NCI-H748 (cell line): Measurements from ENCODE around the gene SUMF1.
"Not testable (repeated sequence)": the region's sequence is repeated elsewhere in the genome, so short reads cannot be mapped to it uniquely, and the experiment has no call there.

Experiments used
- DNase-seq: peaks from one replicate; lab custom pipeline; 2025; ENCODE audit not compliant: unreplicated experiment; lab: John Stamatoyannopoulos, UW

Gene SUMF1

GRCh38 chr3:4340411-4341335 is 126.4 kb downstream of the SUMF1 start:
- no peak for DNase-seq

GRCh38 chr3:4340077-4340410 is 127.0 kb downstream of the SUMF1 start:
- no peak for DNase-seq

DNA sequence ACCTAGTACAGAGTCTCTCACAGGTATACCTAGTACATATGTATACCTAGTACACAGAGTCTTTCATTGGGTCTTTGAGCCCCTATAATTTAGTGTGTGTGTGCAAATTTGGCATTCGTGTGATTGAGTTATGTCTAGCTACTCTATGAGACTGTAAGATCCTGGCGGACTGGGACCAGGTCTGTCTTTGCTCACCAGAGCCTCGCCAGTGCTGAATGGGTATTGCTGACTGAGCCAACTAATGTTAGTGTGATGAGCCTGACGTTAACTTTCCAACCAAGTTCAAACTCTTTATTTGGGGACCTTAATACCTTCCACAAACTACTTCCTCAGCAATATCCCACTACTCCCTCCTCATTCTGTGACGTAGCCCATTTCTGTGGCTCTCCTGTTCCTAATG is 128.3 kb downstream of the SUMF1 start:
- DNase-seq: no peak

DNA sequence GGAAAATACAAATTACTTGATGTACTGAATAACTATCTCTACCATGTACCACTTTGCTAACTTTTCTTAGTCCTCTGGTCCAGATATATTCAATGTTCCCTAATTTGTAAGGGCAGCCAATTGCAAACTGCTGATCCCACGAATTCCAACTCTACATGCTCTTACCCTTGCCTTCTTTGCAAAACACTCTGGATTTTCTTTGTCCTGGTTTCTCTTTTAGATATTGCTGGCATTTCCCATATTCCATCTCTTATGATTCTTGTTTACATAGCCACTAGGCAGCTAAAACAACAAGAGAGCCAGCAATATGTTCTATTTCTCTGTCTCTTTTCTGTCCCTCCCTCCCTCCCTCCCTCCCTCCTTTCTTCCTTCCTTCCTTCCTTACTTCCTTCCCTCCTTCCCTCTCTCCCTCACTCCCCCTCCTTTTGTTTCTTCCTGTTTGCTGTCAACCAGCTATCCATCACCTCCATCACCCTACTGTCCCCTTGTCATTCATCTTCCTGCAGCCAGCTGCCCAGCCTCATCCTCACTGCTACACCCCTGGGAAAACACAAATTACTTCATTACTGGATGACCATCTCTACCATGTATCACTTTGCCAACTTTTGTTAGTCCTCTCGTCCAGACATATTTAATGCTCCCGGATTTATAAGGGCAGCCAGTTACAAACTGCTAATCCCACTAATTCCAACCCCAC is 130.1 kb downstream of the SUMF1 start:
- DNase-seq: no peak

- DNase-seq: no peak
These were observed 131.1 kb downstream of the SUMF1 start for GRCh38 chr3:4335840-4336562.

- no peak for DNase-seq
These were observed 132.5 kb downstream of the SUMF1 start for GRCh38 chr3:4334548-4334947.

- DNase-seq: no peak
These were observed 134.1 kb downstream of the SUMF1 start for GRCh38 chr3:4332991-4333390.

GRCh38 chr3:4332574-4332973 is 134.5 kb downstream of the SUMF1 start:
- no peak for DNase-seq

GRCh38 chr3:4332111-4332510 is 135.0 kb downstream of the SUMF1 start:
- no peak for DNase-seq

DNA sequence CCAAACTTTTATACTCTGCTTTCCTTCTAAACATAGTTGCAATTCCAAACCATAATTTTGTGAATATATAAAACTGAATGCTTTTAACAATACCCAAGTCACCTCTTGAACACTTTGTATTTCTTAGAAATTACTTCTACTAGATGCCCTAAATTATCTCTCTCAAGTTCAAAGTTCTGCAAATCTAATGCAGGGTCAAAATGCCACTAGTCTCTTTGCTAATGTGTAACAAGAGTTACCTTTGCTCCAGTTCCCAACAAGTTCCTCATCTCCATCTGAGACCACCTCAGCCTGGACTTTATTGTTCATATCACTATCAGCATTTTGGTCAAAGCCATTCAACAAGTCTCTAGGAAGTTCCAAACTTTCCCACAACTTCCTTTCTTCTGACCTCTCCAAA is 137.3 kb downstream of the SUMF1 start:
- DNase-seq: not testable (repeated sequence)

DNA sequence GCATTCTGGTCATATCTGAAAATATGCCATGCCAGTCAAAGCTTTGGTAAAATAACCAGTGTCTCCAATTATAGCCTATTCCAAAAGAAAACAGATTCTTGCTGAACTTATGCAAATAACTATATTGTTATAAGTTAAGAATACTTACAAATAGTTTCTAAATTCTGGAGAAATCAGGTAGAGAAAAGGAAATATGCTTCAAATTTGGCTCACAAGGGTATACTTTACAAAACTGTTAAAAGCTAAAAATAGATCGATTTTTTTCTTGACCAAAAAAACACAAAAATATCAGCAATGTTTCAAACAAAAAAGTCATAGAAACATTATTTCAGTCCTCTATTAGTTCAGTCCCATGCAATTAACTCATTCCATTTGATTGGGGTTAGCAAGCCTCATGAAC is 140.2 kb downstream of the SUMF1 start:
- no peak for DNase-seq

DNA sequence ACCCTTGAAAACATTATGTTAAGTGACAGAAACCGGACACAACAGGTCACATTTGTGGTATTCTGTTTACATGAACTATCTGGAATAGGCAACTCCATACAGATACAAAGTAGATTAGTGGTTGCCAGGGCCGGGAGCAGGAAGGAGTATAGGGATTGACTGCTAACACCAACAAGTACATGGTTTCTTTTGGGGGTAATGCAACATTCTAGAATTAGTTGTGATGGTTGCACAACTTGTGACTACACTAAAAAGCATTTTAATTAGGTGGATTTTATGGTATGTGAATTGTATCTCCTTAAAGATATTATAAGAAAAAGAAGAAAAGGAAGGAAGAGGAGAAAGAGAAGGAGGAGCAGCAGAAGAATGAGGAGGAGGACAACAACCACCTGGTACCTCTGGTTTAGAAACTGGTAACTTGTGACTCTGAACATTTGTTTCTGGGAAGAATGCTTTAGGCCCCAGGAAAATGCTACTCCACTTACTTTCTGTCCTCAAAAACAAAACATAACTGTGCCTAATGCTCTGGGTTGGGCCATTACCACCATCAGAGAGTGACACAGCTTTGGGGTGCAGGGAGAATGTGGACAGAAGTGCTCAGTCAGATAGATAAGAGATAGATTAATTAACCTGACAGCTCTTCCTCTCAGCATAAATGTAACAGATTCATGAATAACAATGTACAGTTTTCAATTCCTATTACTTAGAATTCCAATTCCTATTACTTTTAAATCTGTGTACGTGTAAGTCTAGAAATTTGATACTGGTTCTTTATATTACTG is 143.6 kb downstream of the SUMF1 start:
- DNase-seq: no peak

DNA sequence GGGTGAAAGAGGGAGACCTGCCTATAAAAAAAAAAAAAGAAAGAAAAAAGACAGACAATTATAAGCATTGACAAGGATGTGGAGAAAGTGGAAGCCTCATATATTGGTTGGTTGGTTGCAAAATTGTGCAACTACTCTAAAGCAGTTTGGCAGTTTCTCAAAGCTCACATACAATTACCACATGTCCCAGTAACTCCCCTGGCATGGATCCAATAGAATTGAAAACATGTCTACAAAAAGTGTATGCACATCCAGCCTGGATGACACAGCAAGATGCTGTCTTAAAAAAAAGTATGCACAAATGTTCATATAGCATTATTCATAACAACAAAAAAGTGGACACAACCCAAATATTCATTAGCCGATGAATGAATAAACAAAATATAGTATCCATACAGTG is 144.4 kb downstream of the SUMF1 start:
- no peak for DNase-seq

GRCh38 chr3:4321732-4322131 is 145.3 kb downstream of the SUMF1 start:
- DNase-seq: no peak

GRCh38 chr3:4320096-4320911 is 146.8 kb downstream of the SUMF1 start:
- DNase-seq: no peak

DNA sequence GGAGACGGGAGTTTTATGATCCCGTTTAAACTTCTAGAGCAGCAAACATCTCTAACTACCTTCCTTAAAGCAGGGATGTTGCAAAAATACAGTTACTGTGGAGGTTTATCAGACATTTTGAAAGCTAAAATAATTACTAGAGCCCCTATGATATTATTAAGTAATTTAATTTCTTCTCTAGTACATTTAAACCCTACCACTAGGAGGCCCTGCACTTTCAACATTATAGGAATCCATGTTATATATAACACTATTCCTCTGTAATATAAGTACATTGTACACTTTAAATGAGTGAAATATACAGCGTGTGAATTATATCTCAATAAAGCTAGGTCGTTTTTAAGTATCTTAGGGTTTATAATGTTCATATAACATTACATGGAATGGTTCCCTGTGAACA is 152.4 kb downstream of the SUMF1 start:
- no peak for DNase-seq

- no peak for DNase-seq
These were observed 153.3 kb downstream of the SUMF1 start for GRCh38 chr3:4313606-4314293.

GRCh38 chr3:4311496-4311895 is 155.6 kb downstream of the SUMF1 start:
- DNase-seq: no peak
